H9 (cell line): Measurements from ENCODE around the gene AMOTL1. TPM values are rescaled to one million over a fixed set of nuclear protein-coding genes. Genes with fewer than 3 reads are reported as not detected.

Experiments
- DNase-seq: peaks from one replicate; pipeline ENCODE4 v3.0.0-alpha.2; 2017
- H2AFZ ChIP-seq: one replicate; pipeline ENCODE4 v1.6.1; 2013; ENCODE audit warnings: mild to moderate bottlenecking, low read length, control low read depth, moderate library complexity
- H2AK5ac ChIP-seq: 2 replicates; pipeline ENCODE4 v1.6.1; 2013; ENCODE audit warnings: low read length, control low read depth, mixed read lengths; ENCODE audit not compliant: insufficient read length
- H2BK120ac ChIP-seq: one replicate; pipeline ENCODE4 v1.6.1; 2013; ENCODE audit warnings: low read depth, mild to moderate bottlenecking, low read length, control low read depth, inconsistent platforms; ENCODE audit not compliant: poor library complexity, severe bottlenecking
- H2BK12ac ChIP-seq: 2 replicates; pipeline ENCODE4 v1.6.1; 2013; ENCODE audit warnings: low read length, control low read depth, mixed read lengths, low read depth; ENCODE audit not compliant: insufficient read length
- H2BK15ac ChIP-seq: 2 replicates; pipeline ENCODE4 v1.6.1; 2013; ENCODE audit warnings: low read depth, low read length, control low read depth
- H2BK20ac ChIP-seq: one replicate; pipeline ENCODE4 v1.6.1; 2013; ENCODE audit warnings: low read depth, mild to moderate bottlenecking, low read length, control low read depth, inconsistent platforms; ENCODE audit not compliant: poor library complexity, severe bottlenecking
- H2BK5ac ChIP-seq: 2 replicates; pipeline ENCODE4 v1.6.1; 2013; ENCODE audit warnings: low read length, control low read depth, mixed read lengths; ENCODE audit not compliant: insufficient read length
- H3K14ac ChIP-seq: 2 replicates; pipeline ENCODE4 v1.6.1; 2013; ENCODE audit warnings: low read length, control low read depth; ENCODE audit not compliant: insufficient read depth
- H3K18ac ChIP-seq: 2 replicates; pipeline ENCODE4 v1.6.1; 2013; ENCODE audit warnings: low read depth, mild to moderate bottlenecking, mixed read lengths, low read length, control low read depth; ENCODE audit not compliant: insufficient read length
- H3K23ac ChIP-seq: 2 replicates; pipeline ENCODE4 v1.6.1; 2013; ENCODE audit warnings: low read length, control low read depth, mixed read lengths, low read depth; ENCODE audit not compliant: insufficient read length
- H3K23me2 ChIP-seq: 2 replicates; pipeline ENCODE4 v1.6.1; 2013; ENCODE audit warnings: low read depth, mild to moderate bottlenecking, mixed read lengths, low read length, control low read depth; ENCODE audit not compliant: insufficient read length, poor library complexity, severe bottlenecking
- H3K27ac ChIP-seq: 2 replicates; pipeline ENCODE4 v1.5.1; 2013; ENCODE audit warnings: low read length, control low read depth, mixed read lengths, low read depth; ENCODE audit not compliant: insufficient read length
- H3K27me3 ChIP-seq: 2 replicates; pipeline ENCODE4 v1.6.1; 2013; ENCODE audit warnings: low read length, control low read depth, inconsistent platforms; ENCODE audit not compliant: insufficient read depth
- H3K4ac ChIP-seq: 2 replicates; pipeline ENCODE4 v1.6.1; 2013; ENCODE audit warnings: low read depth, mild to moderate bottlenecking, control low read depth, inconsistent platforms, low read length, moderate library complexity
- H3K4me1 ChIP-seq: 2 replicates; pipeline ENCODE4 v1.6.1; 2013; ENCODE audit warnings: low read length, control low read depth, inconsistent platforms; ENCODE audit not compliant: insufficient read depth
- H3K4me2 ChIP-seq: 2 replicates; pipeline ENCODE4 v1.6.1; 2013; ENCODE audit warnings: low read length, control low read depth, mixed read lengths; ENCODE audit not compliant: insufficient read length, insufficient read depth
- H3K56ac ChIP-seq: 2 replicates; pipeline ENCODE4 v1.6.1; 2013; ENCODE audit warnings: low read depth, mild to moderate bottlenecking, mixed read lengths, low read length, control low read depth; ENCODE audit not compliant: insufficient read length
- H3K79me1 ChIP-seq: 2 replicates; pipeline ENCODE4 v1.6.1; 2013; ENCODE audit warnings: low read depth, mild to moderate bottlenecking, moderate library complexity, low read length, control low read depth, inconsistent platforms; ENCODE audit not compliant: insufficient read depth, poor library complexity, severe bottlenecking
- H3K79me2 ChIP-seq: 2 replicates; pipeline ENCODE4 v1.6.1; 2013; ENCODE audit warnings: low read length, control low read depth, inconsistent platforms; ENCODE audit not compliant: insufficient read depth
- H3K9ac ChIP-seq: 2 replicates; pipeline ENCODE4 v1.6.1; 2013; ENCODE audit warnings: low read length, control low read depth, mixed read lengths; ENCODE audit not compliant: insufficient read length; ENCODE audit errors: extremely low read depth
- H3K9me3 ChIP-seq: one replicate; pipeline ENCODE4 v1.6.1; 2013; ENCODE audit warnings: low read depth, low read length, inconsistent platforms; ENCODE audit not compliant: control insufficient read depth
- H3T11ph ChIP-seq: one replicate; pipeline ENCODE4 v1.6.1; 2013; ENCODE audit warnings: mild to moderate bottlenecking, low read length, control low read depth, inconsistent platforms
- H4K20me1 ChIP-seq: one replicate; pipeline ENCODE4 v1.6.1; 2013; ENCODE audit not compliant: control insufficient read depth, insufficient read length, insufficient read depth
- H4K5ac ChIP-seq: 2 replicates; pipeline ENCODE4 v1.6.1; 2013; ENCODE audit warnings: low read depth, mild to moderate bottlenecking, mixed read lengths, low read length, control low read depth; ENCODE audit not compliant: insufficient read length
- H4K8ac ChIP-seq: replicated peaks from 2 replicates; pipeline ENCODE4 v1.6.1; 2013; ENCODE audit warnings: low read length, control low read depth, mixed read lengths, low read depth; ENCODE audit not compliant: insufficient read length
- H4K91ac ChIP-seq: 2 replicates; pipeline ENCODE4 v1.6.1; 2013; ENCODE audit warnings: low read depth, mild to moderate bottlenecking, moderate library complexity, mixed read lengths, low read length, control low read depth; ENCODE audit not compliant: insufficient read length
- H3K27ac Mint-ChIP-seq, 3 experiments: 2 replicates in 2 of 3; 3 replicates in 1 of 3; pipeline ENCODE4 v1.8.0; 2020 to 2021; ENCODE audit warnings: mixed read lengths in 3 of 3, mild to moderate bottlenecking in 1 of 3, moderate library complexity in 1 of 3
- H3K27me3 Mint-ChIP-seq: 2 replicates; pipeline ENCODE4 v1.8.0; 2021; ENCODE audit warnings: low read depth, mild to moderate bottlenecking, moderate library complexity, mixed read lengths
- H3K36me3 Mint-ChIP-seq, 3 experiments: 2 replicates in 2 of 3; 3 replicates in 1 of 3; pipeline ENCODE4 v1.8.0; 2020 to 2021; ENCODE audit warnings: low read depth in 3 of 3, mixed read lengths in 3 of 3; ENCODE audit not compliant: insufficient read depth in 1 of 3
- H3K4me1 Mint-ChIP-seq, 2 experiments: 2 replicates each; pipeline ENCODE4 v1.8.0; 2020; ENCODE audit warnings: mixed read lengths in 2 of 2
- H3K4me3 Mint-ChIP-seq, 2 experiments: 2 replicates in 1 of 2; 3 replicates in 1 of 2; pipeline ENCODE4 v1.8.0; 2020 to 2021; ENCODE audit warnings: mild to moderate bottlenecking in 2 of 2, mixed read lengths in 2 of 2, moderate library complexity in 1 of 2
- H3K9me3 Mint-ChIP-seq, 2 experiments: 2 replicates in 1 of 2; 3 replicates in 1 of 2; pipeline ENCODE4 v1.8.0; 2020; ENCODE audit warnings: mild to moderate bottlenecking in 2 of 2, mixed read lengths in 2 of 2, moderate library complexity in 1 of 2
- WGBS: extraction: QIAGEN DNeasy Blood & Tissue Kit; methylation state at CpG from one replicate; pipeline ENCODE4 v1.1.7; 2013; ENCODE audit warnings: missing lambda C conversion rate, low lambda C conversion rate, mixed read lengths; ENCODE audit not compliant: insufficient read length; ENCODE audit errors: extremely low coverage; 5-methylcytosine and 5-hydroxymethylcytosine counted together
- total RNA-seq: library from RNA; stranded (reverse); gene quantifications from 2 replicates; pipeline ENCODE4 v1.2.1, GENCODE V29; 2021
- TF ChIP-seq, protein P1 (sequence below): fragments of 200-600 bp; sonication (generic); conservative IDR thresholded peaks from 3 replicates; pipeline ENCODE4 v1.8.0; 2021; ENCODE audit warnings: antibody characterized with exemption, mild to moderate bottlenecking

Gene AMOTL1
- total RNA-seq, 1 experiment from 2014 or later = 18.5 TPM

DNA sequence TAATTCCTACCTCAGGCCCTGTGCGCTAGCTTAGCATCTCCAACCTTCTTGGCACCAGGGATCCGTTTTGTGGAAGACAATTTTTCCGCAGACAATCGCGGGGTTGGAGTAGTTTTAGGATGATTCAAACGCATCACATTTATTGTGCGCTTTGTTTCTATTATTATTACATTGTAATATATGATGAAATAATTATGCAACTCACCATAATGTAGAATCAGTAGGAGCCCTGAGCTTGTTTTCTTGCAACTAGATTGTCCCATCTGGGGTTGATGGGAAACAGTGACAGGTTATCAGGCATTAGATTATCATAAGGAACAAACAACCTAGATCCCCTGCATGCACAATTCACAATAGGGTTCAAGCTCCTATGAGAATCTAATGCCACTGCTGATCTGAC is 52.3 kb downstream of the AMOTL1 start:
- Histone ChIP-seq H4K20me1 (no peaks in the 10 kb centered on the region), H2BK120ac (no peak overlapping the region), H3K18ac (no peak overlapping the region), H4K8ac (no peak overlapping the region), H3K14ac (no peak overlapping the region), H4K5ac (no peak overlapping the region), H3T11ph (no peak overlapping the region), H3K79me2 (no peaks in the 10 kb centered on the region), H3K9me3 (peaks cover 14% of the 10 kb centered on the region), H3K4me1 (no peaks in the 10 kb centered on the region), H3K27me3 (no peaks in the 10 kb centered on the region), H3K23ac (no peak overlapping the region), H2BK12ac (no peak overlapping the region), H3K27ac (no peak overlapping the region), H2AFZ (no peak overlapping the region), H2AK5ac (no peak overlapping the region), H4K91ac (no peak overlapping the region), H2BK15ac (no peak overlapping the region), H3K4ac (no peak overlapping the region), H2BK5ac (peak overlapping the region; percentile 72), H3K56ac (no peak overlapping the region), H3K79me1 (peaks cover 2% of the 10 kb centered on the region), H3K9ac (no peak overlapping the region), H3K23me2 (no peaks in the 10 kb centered on the region), H3K4me2 (no peak overlapping the region), H2BK20ac (no peak overlapping the region)
- Mint-ChIP-seq H3K27ac (no peak overlapping the region), H3K9me3 (peaks cover 23 to 26% of the 10 kb centered on the region in 2 experiments), H3K36me3 (peaks cover 55 to 79% (median 73%) of the 10 kb centered on the region in 3 experiments), H3K4me3 (no peak overlapping the region), H3K27me3 (no peaks in the 10 kb centered on the region; the same call in 1 of the 2 replicates), H3K4me1 (no peaks in the 10 kb centered on the region)
- TF ChIP-seq, protein P1, sequence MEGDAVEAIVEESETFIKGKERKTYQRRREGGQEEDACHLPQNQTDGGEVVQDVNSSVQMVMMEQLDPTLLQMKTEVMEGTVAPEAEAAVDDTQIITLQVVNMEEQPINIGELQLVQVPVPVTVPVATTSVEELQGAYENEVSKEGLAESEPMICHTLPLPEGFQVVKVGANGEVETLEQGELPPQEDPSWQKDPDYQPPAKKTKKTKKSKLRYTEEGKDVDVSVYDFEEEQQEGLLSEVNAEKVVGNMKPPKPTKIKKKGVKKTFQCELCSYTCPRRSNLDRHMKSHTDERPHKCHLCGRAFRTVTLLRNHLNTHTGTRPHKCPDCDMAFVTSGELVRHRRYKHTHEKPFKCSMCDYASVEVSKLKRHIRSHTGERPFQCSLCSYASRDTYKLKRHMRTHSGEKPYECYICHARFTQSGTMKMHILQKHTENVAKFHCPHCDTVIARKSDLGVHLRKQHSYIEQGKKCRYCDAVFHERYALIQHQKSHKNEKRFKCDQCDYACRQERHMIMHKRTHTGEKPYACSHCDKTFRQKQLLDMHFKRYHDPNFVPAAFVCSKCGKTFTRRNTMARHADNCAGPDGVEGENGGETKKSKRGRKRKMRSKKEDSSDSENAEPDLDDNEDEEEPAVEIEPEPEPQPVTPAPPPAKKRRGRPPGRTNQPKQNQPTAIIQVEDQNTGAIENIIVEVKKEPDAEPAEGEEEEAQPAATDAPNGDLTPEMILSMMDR = no peak
- WGBS = no CpG with 5 or more reads among the region's 7 CpGs
- no peak for DNase-seq
